GM21619 (cell line): ENCODE results near the gene LAX1.

Source experiments
- ATAC-seq: cut with Tn5 transposase; IDR thresholded peaks from one replicate; pipeline ENCODE4 v1.9.1; 2021; ENCODE audit not compliant: unreplicated experiment

The LAX1 gene

GRCh38 chr1:203799971-203800370 lies 35.0 kb downstream of the LAX1 start:
- ATAC-seq: no peak

- no peak for ATAC-seq
These were observed 40.7 kb downstream of the LAX1 start for GRCh38 chr1:203805689-203806088.

- no peak for ATAC-seq
These were observed 42.2 kb downstream of the LAX1 start for GRCh38 chr1:203807196-203807595.

GRCh38 chr1:203813581-203814341 lies 48.8 kb downstream of the LAX1 start:
- ATAC-seq: no peak

GRCh38 chr1:203818399-203818798 lies 53.4 kb downstream of the LAX1 start:
- ATAC-seq: no peak

GRCh38 chr1:203823306-203823705 lies 58.3 kb downstream of the LAX1 start:
- no peak for ATAC-seq
